Astrocyte (in vitro differentiated cells and primary cell): ENCODE measurements around the gene AK5. TPM values are rescaled to one million over a fixed set of nuclear protein-coding genes. Genes with fewer than 3 reads are reported as not detected.

ENCODE experiments used
- DNase-seq: peaks from one replicate; pipeline ENCODE4 v3.0.0-alpha.2; 2010; ENCODE audit warnings: low read depth
- FAIRE-seq: peaks from 2 replicates; lab custom pipeline; 2011; peaks lifted over from hg19 to GRCh38; lab: Jason Lieb, UNC
- H2AFZ ChIP-seq: 2 replicates; pipeline ENCODE4 v1.6.0; 2012; ENCODE audit warnings: low read depth, low read length, inconsistent platforms
- H3K27ac ChIP-seq: 2 replicates; pipeline ENCODE4 v1.5.1; 2011; ENCODE audit warnings: low read depth, low read length, inconsistent platforms
- H3K27me3 ChIP-seq: 2 replicates; pipeline ENCODE4 v1.6.0; 2011; ENCODE audit warnings: low read length, inconsistent platforms; ENCODE audit not compliant: insufficient read depth
- H3K36me3 ChIP-seq: 2 replicates; pipeline ENCODE4 v1.5.1; 2011; ENCODE audit warnings: low read length, inconsistent platforms; ENCODE audit not compliant: insufficient read depth
- H3K4me1 ChIP-seq: 2 replicates; pipeline ENCODE4 v1.5.1; 2011; ENCODE audit warnings: low read length, inconsistent platforms; ENCODE audit not compliant: insufficient read depth
- H3K4me2 ChIP-seq: 2 replicates; pipeline ENCODE4 v1.6.0; 2012; ENCODE audit warnings: low read length, inconsistent platforms
- H3K4me3 ChIP-seq: 2 replicates; pipeline ENCODE4 v1.5.1; 2011; ENCODE audit warnings: low read depth, mild to moderate bottlenecking, low read length, inconsistent platforms; ENCODE audit not compliant: insufficient read depth
- H3K79me2 ChIP-seq: 2 replicates; pipeline ENCODE4 v1.6.0; 2012; ENCODE audit warnings: mild to moderate bottlenecking, low read length, inconsistent platforms; ENCODE audit not compliant: insufficient read depth
- H3K9ac ChIP-seq: 2 replicates; pipeline ENCODE4 v1.6.0; 2012; ENCODE audit warnings: mild to moderate bottlenecking, low read length, inconsistent platforms
- H3K9me3 ChIP-seq: 2 replicates; pipeline ENCODE4 v1.5.1; 2012; ENCODE audit warnings: low read depth, mild to moderate bottlenecking, low read length, inconsistent platforms; ENCODE audit not compliant: insufficient read depth
- H4K20me1 ChIP-seq: 2 replicates; pipeline ENCODE4 v1.6.0; 2012; ENCODE audit warnings: low read length, inconsistent platforms; ENCODE audit not compliant: insufficient read depth
- H3K27ac Mint-ChIP-seq: one replicate; pipeline ENCODE4 v1.8.0; 2021; ENCODE audit warnings: mild to moderate bottlenecking, mixed read lengths; ENCODE audit not compliant: unreplicated experiment
- H3K27me3 Mint-ChIP-seq: one replicate; pipeline ENCODE4 v1.8.0; 2021; ENCODE audit warnings: low read depth, mixed read lengths; ENCODE audit not compliant: unreplicated experiment
- H3K36me3 Mint-ChIP-seq: one replicate; pipeline ENCODE4 v1.8.0; 2021; ENCODE audit warnings: low read depth, mixed read lengths; ENCODE audit not compliant: unreplicated experiment
- H3K4me1 Mint-ChIP-seq: one replicate; pipeline ENCODE4 v1.8.0; 2021; ENCODE audit warnings: low read depth, mixed read lengths; ENCODE audit not compliant: unreplicated experiment
- H3K4me3 Mint-ChIP-seq: one replicate; pipeline ENCODE4 v1.8.0; 2021; ENCODE audit warnings: mild to moderate bottlenecking, moderate library complexity, mixed read lengths; ENCODE audit not compliant: unreplicated experiment
- H3K9me3 Mint-ChIP-seq: one replicate; pipeline ENCODE4 v1.8.0; 2021; ENCODE audit warnings: mild to moderate bottlenecking, mixed read lengths; ENCODE audit not compliant: unreplicated experiment
- EZH2 ChIP-seq: IDR thresholded peaks from 2 replicates; pipeline ENCODE4 v1.6.1; 2012; ENCODE audit warnings: mild to moderate bottlenecking, low read length, inconsistent platforms; ENCODE audit not compliant: insufficient read depth
- total RNA-seq: library from RNA; stranded (reverse); gene quantifications from 2 replicates; pipeline ENCODE4 v1.2.1, GENCODE V29; 2021
- TF ChIP-seq, protein P1 (sequence below): IDR thresholded peaks from 2 replicates; pipeline ENCODE4 v1.5.1; 2011; ENCODE audit warnings: low read depth, mild to moderate bottlenecking, inconsistent platforms, low read length, moderate library complexity; ENCODE audit not compliant: insufficient read depth

The AK5 gene
- total RNA-seq, 1 donor from 2014 or later: 4.4 TPM

DNA sequence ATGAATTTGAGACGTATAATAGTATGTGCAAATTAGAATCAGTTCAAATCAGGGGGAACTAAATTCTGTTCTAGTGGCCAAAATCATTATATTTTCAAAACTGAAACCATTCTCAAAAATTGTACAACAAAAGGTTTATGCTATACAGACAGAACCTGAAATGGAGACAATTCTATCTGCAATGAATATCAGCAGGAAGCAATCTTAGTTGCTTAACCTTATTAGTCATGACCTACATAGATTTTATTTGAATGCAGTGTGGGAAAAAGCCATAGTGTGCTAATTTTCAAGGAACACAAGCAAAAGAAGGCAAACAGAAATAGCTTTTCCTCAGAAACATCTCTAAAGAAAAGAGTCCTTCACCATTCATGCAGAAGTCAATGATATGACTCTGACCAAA is 6.5 kb downstream of the AK5 start:
- H3K27me3 ChIP-seq: no peaks in the 10 kb centered on the region
- no peak for TF ChIP-seq EZH2
- TF ChIP-seq, protein P1, sequence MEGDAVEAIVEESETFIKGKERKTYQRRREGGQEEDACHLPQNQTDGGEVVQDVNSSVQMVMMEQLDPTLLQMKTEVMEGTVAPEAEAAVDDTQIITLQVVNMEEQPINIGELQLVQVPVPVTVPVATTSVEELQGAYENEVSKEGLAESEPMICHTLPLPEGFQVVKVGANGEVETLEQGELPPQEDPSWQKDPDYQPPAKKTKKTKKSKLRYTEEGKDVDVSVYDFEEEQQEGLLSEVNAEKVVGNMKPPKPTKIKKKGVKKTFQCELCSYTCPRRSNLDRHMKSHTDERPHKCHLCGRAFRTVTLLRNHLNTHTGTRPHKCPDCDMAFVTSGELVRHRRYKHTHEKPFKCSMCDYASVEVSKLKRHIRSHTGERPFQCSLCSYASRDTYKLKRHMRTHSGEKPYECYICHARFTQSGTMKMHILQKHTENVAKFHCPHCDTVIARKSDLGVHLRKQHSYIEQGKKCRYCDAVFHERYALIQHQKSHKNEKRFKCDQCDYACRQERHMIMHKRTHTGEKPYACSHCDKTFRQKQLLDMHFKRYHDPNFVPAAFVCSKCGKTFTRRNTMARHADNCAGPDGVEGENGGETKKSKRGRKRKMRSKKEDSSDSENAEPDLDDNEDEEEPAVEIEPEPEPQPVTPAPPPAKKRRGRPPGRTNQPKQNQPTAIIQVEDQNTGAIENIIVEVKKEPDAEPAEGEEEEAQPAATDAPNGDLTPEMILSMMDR: no peak
- no peak overlapping the region for H3K9ac ChIP-seq
- no peaks in the 10 kb centered on the region for H3K9me3 ChIP-seq
- no peaks in the 10 kb centered on the region for H3K4me1 ChIP-seq
- no peaks in the 10 kb centered on the region for H3K36me3 Mint-ChIP-seq
- no peak for FAIRE-seq
- no peaks in the 10 kb centered on the region for H3K36me3 ChIP-seq
- H2AFZ ChIP-seq: no peak overlapping the region
- no peak for DNase-seq
- H3K79me2 ChIP-seq: no peaks in the 10 kb centered on the region
- no peak overlapping the region for H3K4me3 ChIP-seq
- no peak overlapping the region for H3K27ac Mint-ChIP-seq
- peaks cover 21% of the 10 kb centered on the region for H3K27me3 Mint-ChIP-seq
- H3K4me2 ChIP-seq: no peak overlapping the region
- no peak overlapping the region for H3K4me3 Mint-ChIP-seq
- no peaks in the 10 kb centered on the region for H4K20me1 ChIP-seq
- no peak overlapping the region for H3K27ac ChIP-seq
- H3K4me1 Mint-ChIP-seq: no peaks in the 10 kb centered on the region
- no peaks in the 10 kb centered on the region for H3K9me3 Mint-ChIP-seq

DNA sequence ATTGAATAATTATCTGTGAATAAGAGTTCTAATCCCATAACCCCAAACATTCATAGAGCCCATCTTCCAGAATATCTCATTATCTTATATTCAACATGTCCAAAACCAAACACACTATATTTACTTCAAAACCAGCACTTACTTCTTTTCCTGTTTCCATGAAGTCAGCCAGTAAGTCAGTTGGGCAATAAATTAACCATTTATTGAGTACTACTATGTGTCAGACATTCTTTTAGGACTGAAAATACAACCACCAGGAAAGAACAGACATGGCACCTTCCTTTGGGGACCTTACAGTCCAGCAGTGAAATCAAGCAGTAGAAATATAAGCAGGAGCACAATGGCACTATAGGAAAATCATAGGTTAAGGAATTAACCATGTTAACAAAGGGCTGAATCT is 8.8 kb downstream of the AK5 start:
- no peaks in the 10 kb centered on the region for H3K9me3 ChIP-seq
- no peaks in the 10 kb centered on the region for H3K36me3 ChIP-seq
- Mint-ChIP-seq H3K4me1 (no peaks in the 10 kb centered on the region), H3K4me3 (no peak overlapping the region), H3K36me3 (no peaks in the 10 kb centered on the region), H3K27me3 (peaks cover 3% of the 10 kb centered on the region), H3K27ac (no peak overlapping the region), H3K9me3 (no peaks in the 10 kb centered on the region)
- no peak for TF ChIP-seq EZH2
- TF ChIP-seq, protein P1: no peak
- FAIRE-seq (no peak), DNase-seq (no peak)
- H4K20me1 ChIP-seq: no peaks in the 10 kb centered on the region
- no peaks in the 10 kb centered on the region for H3K4me1 ChIP-seq
- no peak overlapping the region for H3K27ac ChIP-seq
- no peaks in the 10 kb centered on the region for H3K79me2 ChIP-seq
- no peak overlapping the region for H2AFZ ChIP-seq
- no peak overlapping the region for H3K4me2 ChIP-seq
- H3K4me3 ChIP-seq: no peak overlapping the region
- H3K9ac ChIP-seq: no peak overlapping the region
- no peaks in the 10 kb centered on the region for H3K27me3 ChIP-seq

DNA sequence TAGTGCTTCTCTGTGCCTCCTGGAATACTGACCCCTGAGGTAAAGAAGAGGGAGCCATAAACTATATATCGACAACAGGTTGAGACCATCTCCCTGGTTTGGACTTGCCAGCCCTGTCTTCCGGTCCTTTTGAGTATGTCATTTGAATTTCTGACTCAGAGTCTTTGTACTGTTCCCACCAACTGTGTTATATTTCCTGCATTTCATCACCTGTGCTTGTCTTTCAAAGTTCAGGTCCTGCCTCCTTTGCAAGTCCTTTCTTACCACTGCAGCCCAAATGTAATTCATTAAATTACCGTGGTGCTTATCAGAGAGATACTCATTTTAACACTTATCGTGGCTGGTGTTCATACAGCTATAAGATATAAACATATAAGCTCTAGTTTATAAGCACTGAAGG is 10.7 kb downstream of the AK5 start:
- no peaks in the 10 kb centered on the region for H3K4me1 ChIP-seq
- Mint-ChIP-seq H3K27me3 (no peaks in the 10 kb centered on the region), H3K4me3 (no peak overlapping the region), H3K27ac (no peak overlapping the region), H3K9me3 (no peaks in the 10 kb centered on the region), H3K36me3 (no peaks in the 10 kb centered on the region), H3K4me1 (no peaks in the 10 kb centered on the region)
- H3K79me2 ChIP-seq: no peaks in the 10 kb centered on the region
- FAIRE-seq: no peak
- DNase-seq: no peak
- no peaks in the 10 kb centered on the region for H3K9me3 ChIP-seq
- H2AFZ ChIP-seq: no peak overlapping the region
- no peaks in the 10 kb centered on the region for H3K27me3 ChIP-seq
- no peaks in the 10 kb centered on the region for H3K36me3 ChIP-seq
- no peak overlapping the region for H3K27ac ChIP-seq
- H3K4me2 ChIP-seq: no peak overlapping the region
- TF ChIP-seq EZH2: no peak
- TF ChIP-seq, protein P1: no peak
- no peak overlapping the region for H3K4me3 ChIP-seq
- no peak overlapping the region for H3K9ac ChIP-seq
- no peaks in the 10 kb centered on the region for H4K20me1 ChIP-seq
